Inflammatory macrophage treated with lipopolysaccharide for 4 hours (primary cell): ENCODE data around the gene MEPE.

Experiments used
- DNase-seq: peaks from one replicate; pipeline ENCODE4 v3.0.0-alpha.2; 2020

The MEPE gene, protein sequence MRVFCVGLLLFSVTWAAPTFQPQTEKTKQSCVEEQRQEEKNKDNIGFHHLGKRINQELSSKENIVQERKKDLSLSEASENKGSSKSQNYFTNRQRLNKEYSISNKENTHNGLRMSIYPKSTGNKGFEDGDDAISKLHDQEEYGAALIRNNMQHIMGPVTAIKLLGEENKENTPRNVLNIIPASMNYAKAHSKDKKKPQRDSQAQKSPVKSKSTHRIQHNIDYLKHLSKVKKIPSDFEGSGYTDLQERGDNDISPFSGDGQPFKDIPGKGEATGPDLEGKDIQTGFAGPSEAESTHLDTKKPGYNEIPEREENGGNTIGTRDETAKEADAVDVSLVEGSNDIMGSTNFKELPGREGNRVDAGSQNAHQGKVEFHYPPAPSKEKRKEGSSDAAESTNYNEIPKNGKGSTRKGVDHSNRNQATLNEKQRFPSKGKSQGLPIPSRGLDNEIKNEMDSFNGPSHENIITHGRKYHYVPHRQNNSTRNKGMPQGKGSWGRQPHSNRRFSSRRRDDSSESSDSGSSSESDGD

DNA sequence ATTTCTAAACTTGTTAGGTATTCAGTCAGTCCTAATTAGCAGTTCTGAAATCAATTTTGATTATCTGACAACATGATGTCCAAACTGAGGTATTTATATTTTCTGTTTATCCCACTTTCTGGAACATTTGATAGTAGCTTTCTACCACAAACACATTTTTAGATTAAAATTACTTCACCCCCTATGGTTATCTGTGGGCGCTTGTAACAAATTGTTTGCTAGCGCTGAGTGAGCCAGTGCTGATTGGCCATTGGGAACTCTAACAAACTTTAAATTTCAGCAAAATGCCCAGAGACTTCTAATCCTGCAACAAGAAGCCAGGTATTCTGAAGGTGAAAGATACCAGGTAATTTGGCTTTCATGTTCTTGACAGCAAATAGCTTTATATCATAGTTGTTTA, at the start of gene MEPE:
Gene MEPE (plus strand): TSS at position 301 of the 400 bp plus-strand sequence. CDS start 1,746 bp downstream, outside the sequence.
- DNase-seq = no peak

DNA sequence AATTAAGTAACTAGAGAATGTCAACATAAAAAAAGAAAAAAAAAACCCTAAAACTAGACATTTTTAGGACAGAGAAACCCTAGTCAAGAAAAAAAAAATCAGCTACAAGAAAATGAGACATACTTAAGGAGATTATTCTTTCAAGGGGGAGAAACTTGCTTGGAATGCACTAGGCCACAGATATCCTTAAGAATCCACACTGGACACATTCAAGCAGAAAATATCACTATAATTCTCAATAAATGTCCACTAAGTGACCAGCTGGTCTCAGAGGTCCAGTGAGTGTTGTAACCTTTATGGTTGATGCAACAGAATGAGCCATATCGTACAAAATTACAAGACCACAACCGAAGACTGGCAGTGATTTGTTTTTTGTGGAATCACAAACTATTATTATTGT, 49.0 kb upstream of the MEPE start:
- no peak for DNase-seq

DNA sequence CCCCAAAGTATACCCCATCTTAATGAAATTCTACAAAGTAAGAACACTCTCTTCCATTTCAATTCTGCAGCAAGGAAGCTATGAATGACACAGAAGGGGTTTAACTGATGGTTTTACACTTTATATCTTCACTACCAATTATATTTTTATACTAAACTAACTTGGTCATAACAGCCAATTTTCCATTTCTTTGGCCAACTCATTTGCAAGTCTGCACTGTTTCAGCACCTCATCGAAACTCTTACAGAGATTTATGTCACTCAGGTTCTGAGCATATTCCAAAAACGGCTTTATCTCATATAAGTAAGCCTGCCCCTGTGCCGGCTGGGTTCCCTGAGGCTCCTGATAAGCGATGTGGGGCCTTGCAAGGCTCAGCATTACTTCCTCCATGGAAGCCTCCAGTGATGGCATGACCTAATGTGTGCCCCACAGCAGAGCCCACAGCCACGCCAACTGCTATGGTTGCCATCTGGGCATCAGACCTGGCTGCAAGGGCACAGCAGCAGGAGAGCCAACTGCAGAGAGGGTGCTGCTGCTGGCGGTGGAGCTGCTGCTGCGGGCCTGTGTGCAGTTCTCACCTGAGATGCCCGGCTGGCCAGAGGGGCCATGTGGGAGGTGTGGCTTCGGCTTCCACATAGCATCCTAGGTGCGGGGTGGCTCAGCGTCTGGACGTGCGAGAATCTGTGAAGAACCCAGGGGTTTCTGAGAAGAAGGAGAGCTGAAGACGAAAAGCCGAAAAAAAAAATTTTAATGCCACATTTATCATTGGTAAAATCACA, 46.8 kb upstream of the MEPE start:
- no peak for DNase-seq

DNA sequence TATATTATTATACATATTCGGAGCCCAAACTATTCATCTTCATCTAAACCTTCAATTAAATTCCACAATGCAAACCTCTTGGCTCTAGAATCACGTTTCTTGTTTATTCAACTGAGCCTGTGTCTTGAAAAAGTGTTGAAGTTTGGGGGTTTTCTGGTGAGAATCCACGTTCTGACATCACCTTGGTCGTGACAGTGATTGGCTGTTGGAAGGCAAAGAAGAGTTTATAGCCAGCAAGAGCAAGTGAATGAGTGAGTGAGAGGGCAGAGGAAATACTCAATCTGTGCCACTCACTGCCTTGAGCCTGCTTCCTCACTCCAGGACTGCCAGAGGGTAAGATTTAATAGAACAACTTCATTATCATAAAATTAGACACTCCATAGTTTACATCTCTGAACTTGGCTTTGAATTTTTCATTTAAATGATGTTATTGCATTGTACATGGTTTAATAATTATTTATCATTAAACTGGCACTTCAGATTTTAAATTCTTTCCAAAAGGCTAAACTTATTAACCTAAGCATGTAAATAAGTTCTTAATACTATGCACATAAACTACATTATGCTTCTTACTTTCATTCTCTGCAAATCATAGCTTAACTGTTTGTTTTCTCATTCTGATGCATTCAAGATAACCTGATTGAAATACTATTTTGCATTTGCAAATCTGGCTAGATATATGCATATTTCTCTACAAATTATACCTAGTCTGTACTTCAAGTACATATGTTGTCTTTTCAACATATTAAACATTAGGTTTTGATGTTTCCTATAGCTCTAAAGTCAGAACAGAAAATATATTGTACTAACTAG, 33.3 kb upstream of the MEPE start, which contains the start of gene IBSP:
Gene IBSP (plus strand): TSS at position 254 of the 813 bp plus-strand sequence. CDS start 2,808 bp downstream, outside the sequence.
- DNase-seq = no peak

DNA sequence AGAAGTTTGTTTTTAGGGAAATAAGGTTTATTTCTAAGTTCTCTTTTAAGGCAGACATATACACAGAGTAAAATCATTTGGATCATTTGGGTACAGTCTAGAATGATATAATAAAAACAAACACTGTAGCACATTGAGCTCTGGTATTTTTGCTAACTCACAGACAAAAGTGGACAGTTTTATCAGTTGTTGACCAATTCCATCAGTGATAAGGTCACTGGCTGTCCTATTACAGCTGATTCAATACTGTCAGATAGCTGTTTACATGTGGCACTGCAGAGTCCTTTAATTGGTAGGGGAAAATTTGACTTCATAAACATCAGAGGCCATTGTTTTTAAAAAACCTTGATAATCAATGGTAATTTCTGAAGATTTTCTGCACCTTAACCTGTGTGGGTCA, 29.9 kb upstream of the MEPE start:
- DNase-seq = no peak

DNA sequence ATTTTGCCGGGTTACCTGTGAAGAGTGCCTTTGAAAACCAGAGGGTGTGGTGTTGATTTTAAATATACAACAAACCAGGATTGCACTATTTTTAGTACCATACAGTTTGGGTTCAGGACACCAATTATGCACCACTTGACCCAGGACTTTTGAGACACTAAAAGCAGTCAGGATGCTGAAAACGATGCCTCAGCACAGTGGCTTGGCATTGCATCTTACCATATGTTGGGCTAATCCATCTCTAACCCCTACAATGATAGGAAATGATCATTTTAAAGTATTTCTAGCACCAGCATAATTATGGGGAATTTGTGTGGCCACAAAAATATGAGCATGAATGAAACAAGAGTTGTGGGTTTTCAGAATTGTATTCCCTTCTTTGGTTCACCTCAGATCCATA, 29.3 kb upstream of the MEPE start:
- DNase-seq = no peak

DNA sequence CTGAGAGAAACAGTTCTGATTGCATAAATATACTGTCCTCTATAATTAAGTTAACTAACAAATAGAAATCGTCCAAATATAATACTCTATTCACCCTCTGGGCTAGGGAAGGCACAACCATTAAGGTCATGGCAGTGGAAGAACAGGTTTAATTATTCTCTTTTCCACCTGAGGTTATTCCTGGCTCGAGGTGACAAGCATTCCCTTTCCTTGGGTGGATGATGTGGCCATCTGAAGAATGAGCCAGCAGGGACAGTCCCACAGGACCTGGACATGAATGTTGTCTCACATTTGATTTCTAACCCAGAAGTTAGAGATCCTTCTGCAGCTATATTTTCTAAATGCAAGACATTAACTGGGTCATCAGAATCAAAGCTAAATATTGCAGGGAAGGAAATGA, 27.9 kb upstream of the MEPE start:
- DNase-seq = no peak

DNA sequence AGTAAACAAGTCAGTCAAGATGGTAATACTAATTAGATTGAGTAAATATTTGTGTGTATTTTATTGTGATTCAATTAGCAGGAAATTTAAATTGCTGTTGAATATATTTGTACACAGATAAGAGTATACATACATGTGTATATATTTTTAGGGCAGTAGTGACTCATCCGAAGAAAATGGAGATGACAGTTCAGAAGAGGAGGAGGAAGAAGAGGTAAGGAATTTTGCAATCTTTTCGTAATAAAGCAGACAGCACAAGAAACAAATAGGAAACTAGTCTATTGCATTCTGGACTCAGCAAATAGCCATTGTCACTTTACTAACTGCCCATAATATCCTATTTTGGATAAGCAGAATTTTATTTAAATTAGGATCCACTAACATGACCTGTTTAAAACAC, 26.8 kb upstream of the MEPE start:
- peak; percentile 64 for DNase-seq

DNA sequence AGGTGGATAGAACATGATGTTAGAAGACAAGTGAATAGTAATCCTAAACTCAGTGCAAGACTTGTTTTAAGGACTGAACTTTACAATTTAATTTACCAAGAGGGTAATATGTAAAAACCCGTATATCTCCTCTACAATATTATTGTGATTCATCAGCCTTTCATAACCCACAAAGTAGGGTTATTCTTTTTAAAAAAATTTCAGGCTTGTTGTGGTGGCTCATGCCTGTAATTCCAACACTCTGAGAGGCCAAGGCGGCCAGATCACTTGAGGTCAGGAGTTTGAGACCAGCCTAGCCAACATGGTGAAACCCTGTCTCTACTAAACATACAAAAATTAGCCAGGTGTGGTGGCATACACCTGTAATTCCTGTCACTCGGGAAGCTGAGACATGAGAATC, 26.2 kb upstream of the MEPE start:
- no peak for DNase-seq

DNA sequence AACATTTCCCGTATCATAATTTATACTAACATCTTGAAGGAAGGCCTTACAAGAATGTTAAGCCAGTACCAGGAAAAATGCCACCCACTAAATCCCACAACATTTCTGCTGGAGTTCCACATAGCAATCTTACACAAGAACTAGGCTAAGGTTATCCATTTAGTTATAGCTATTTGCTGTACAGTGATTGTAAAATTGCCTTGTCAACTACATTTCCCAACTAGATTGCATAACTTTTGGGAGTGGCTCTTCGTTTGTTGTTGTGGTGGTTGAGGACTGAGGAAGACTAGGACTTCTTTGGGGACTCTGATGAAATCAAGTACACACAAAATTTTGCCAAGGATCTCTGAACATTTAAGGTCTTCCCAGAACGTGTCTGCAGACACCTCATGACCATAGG, 25.4 kb upstream of the MEPE start:
- DNase-seq = peak; percentile 74

DNA sequence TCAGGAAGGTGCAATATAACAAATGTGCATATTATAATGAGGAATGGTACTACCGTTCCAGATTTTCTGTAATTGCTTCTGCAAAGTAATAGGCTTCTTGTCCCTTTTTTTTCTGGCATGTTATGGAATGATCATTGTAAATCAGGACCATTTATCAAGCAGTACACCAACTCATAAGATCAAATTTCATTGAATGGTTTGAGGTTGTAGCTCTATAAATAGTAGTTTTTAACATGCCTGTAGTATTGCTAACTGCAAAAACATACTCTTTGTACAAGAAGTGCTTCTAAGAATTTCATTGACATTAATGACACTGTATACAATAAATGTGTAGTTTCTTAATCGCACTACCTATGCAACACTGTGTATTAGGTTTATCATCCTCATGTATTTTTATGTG, 20.8 kb upstream of the MEPE start:
- DNase-seq = no peak

DNA sequence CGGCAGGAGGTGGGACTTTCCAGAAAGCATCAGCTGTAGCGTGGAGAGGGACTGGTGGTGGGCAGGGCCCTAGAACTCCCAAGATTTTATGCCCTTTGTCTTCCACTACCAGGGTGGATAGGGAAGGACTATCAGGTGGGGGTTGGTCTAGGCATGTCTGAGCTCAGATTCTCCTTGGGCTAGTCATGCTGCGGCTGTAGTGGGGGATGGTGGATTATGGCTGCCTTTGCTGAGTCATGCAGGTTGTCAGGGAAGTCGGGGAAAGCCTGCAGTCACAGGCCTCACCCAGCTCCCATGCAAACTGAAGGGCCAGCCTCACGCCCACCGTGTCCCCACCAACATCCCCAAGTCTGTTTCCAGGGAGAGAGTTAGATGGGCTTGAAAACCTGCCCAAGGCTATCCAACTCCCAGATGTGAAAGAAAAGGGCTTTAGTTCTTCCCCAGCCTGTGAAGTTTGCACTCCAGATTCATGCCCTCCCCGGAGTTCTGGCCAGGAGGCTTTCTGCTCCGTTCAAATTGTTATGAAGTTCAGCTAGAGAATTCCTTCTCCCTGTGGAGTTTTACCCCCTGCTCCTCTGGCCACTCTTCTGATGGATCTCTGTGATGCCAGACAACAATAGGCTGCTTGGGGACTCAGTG, 13.4 kb upstream of the MEPE start:
- DNase-seq = no peak

DNA sequence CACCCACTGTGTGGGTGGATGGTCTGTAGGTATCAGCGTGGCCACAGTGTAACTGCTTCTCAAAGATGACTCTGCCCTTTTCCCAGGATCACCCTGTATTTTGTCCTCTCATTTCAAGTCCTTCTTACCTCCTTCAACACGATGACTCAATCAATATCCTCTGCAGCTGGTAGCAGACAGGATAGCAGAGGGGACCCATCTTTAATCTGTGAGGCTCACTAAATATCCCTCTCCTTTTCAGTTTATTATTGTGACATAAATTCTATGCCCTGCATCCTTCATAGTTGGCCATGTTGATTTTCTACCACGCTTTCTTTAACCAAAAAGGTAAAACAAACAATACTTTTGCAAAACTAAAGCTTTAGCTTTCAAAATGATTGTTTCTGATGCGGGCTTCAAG, 9.6 kb upstream of the MEPE start:
- DNase-seq = no peak

DNA sequence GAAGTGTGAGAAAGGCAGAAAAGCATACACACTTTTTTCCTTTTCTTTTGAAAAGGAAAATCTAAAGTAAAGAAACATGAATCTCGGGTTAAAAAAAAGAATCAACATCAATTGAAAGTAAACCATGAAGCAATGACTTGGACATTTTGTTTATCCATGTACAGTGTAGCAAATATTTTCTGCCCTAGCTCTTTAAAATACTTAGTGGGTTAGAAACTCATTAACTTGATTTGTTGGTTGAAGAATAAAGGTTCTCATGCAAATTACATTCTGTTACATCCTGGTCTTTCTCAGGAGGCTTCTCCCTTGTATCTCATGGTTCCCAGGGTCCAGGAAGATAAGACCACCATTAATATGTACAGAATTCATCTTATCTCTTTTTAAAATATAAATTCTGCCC, 9.0 kb upstream of the MEPE start:
- DNase-seq = no peak

DNA sequence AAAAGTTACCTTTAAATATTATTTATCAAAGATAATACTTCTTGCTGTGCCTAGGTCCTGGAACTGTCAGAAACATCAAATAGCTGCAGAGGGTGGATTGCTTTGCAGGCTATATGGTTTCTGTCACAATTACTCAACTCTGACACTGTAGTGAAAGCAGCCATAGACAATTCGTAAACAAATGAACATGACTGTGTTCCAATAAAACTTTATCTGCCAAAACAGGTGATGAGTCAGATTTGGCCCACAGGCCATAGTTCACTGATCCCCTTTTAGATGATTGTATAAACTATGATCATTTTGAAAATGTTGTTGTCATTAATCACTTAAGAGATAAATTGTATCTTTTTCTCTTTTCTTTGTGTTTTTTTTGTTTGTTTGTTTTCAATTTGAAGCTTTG, 8.4 kb upstream of the MEPE start:
- no peak for DNase-seq

DNA sequence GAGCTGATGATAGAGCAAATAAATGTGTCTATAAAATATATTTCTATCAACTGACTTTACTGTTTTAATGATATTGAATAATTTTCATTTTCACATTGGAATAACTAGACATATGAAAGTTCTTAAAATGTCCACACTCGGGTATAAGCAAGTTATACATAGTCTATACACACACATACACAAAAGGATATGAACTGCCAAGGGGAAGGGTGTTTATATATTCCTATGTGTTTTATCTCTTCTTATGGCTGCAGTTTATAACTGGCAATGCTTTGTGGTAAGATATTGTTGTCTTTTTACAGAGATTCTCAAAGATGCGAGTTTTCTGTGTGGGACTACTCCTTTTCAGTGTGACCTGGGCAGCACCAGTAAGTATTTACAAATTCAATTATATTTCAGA, 1.6 kb downstream of the MEPE start:
- DNase-seq = no peak

DNA sequence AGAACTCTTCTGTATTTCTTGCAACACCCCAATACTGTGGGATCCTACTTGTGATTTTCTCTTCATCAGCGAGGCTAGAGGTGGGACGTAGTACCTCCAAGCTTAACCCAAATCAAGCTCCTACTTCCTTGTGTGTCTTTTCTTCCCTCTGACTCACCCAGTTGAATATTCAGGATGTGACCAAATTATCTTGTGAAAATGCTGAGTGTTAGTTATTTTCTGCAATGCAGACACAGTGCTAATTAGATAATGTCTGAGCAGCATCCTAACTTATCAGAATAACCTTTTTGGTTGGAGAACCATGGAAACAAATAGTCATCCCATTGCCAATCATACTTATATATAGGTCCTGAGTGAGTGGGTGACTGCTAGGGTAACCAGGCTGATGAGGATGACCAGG, 2.4 kb downstream of the MEPE start:
- DNase-seq = peak; percentile 53

DNA sequence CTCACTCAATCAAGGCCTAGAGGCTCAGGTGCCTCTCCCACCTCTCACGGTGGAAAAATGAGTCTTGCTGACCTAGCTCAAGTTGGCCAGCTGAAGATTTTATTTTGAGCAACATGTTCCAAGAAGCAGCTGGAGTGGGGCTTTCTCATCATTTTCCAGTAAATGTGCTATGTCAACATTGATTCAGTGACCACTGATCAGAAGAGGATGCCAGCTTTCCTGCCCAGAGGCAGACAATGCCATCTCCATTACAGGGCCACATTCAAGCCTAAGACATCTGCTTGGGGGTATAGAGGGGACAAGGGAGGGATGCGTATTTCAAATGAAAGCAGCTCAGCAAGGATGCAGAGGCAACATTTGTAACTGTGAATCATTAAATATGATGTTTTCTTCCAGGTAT, 3.0 kb downstream of the MEPE start:
- DNase-seq = no peak

DNA sequence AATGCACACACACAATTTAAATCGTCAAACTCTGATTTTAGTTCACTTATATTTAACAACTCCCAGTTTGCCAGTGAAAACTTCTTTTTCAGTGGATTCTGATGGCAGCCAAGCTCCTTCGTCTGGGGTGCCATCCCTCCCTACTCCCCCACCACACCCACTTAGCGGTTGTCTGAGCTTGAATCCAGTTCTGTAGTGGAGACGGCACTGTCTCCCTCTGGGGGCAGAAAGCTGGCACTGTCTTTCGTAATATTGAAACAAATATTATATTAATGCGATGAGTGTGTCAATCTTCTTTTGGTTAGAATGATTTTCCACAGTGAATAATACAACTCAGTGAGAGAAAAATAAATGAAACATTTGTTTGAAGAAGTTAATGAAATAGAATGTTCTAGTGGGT, 5.4 kb downstream of the MEPE start:
- DNase-seq = no peak

DNA sequence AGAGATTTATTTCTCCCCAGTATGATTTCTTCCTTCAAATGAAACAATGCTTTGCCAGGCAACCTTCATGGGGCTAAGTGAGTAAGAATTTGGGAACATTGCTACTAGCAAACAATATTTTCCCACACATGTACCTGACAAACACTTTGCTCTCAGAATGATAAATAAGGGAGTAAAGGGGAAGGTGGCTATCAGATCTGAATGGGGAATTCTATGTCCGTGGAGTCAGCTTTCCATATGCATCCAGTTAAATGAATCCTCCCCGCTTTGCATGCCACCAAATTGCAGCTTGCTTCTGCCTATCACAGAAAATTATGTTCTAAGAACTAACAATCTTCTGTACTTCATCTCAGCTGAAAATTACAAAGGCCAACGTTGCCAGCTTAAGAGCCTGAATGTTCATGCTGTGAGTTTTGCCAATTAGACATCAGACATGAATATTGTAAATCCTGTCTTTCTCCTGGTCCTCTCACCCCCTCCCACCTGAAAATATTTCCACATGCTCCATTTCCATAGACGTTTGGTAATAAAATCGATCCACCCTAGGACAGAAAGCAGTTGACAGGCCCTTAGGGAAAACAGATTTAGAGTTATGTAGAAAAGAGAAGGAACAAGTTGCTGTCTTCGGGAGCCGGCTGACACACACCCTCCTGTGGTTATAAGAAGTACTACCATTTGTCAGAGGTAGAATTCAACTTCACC, 6.3 kb downstream of the MEPE start:
- DNase-seq = peak; percentile 60

DNA sequence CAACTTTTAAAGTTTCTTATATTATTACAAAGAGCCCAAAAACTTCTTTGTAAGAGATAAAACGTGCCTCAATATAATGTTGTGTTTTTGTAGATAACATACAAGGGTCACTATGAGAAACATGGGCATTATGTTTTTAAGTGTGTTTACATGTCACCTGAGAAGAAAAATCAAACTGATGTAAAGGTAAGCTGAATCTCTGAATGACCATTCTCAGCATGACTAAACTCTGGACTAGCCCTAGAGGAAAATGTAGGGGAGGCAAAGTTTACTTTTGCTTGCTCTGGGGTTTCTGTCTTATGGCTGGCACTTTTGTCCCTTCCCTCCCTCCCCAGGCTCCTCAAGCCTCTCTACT, 6.8 kb downstream of the MEPE start:
- no peak for DNase-seq

DNA sequence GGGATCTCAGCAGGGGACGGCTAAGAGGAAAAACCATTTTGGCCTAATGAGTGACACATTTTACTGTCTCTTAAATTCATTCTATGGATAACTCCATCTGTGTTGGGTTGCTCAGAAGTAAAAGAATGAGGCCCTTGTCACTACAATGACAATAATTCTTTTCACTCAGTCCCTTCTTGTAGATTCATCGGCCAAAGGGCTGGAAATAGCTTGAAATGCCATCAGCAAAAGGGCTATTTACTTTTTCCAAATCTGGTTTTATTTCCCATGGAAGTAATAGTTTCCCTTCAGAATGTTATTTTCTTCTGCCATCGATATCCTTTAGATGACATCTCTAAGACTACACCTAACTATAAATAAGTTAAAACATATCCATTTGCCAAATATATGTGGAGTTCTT, 7.4 kb downstream of the MEPE start:
- DNase-seq = no peak
